Small intestine (tissue), 7 donors: Measurements from ENCODE around the gene LINGO3. TPM values are rescaled to one million over a fixed set of nuclear protein-coding genes. Genes with fewer than 3 reads are reported as not detected.

Experiments
- DNase-seq, 2 donors: peaks; one replicate each; pipeline versions ENCODE4 v3.0.0 to v3.0.0-alpha.2; 2013
- FAIRE-seq: peaks from 2 replicates; lab custom pipeline; 2012; peaks lifted over from hg19 to GRCh38; lab: Jason Lieb, UNC
- H3K27ac ChIP-seq, 3 donors: one replicate each; pipeline ENCODE4 v1.5.1; 2013; ENCODE audit warnings: low read length in 2 of 3, mild to moderate bottlenecking in 2 of 3, control low read depth in 1 of 3, inconsistent platforms in 1 of 3, low read depth in 1 of 3, moderate library complexity in 1 of 3
- H3K27me3 ChIP-seq, 3 donors: one replicate each; pipeline ENCODE4 v1.6.1; 2013; ENCODE audit warnings: low read length in 3 of 3, inconsistent platforms in 1 of 3; ENCODE audit not compliant: control insufficient read depth in 3 of 3, insufficient read depth in 3 of 3
- H3K36me3 ChIP-seq, 3 donors: one replicate each; pipeline ENCODE4 v1.6.1; 2013; ENCODE audit warnings: low read length in 3 of 3, inconsistent platforms in 1 of 3, low read depth in 1 of 3, mild to moderate bottlenecking in 1 of 3, moderate library complexity in 1 of 3; ENCODE audit not compliant: control insufficient read depth in 3 of 3, insufficient read depth in 2 of 3
- H3K4me1 ChIP-seq, 3 donors: one replicate each; pipeline ENCODE4 v1.6.1; 2013; ENCODE audit warnings: low read length in 2 of 3, inconsistent platforms in 1 of 3, low read depth in 1 of 3, mild to moderate bottlenecking in 1 of 3, moderate library complexity in 1 of 3; ENCODE audit not compliant: control insufficient read depth in 3 of 3, insufficient read depth in 2 of 3
- H3K4me3 ChIP-seq, 3 donors: one replicate each; pipeline ENCODE4 v1.5.1; 2013; ENCODE audit warnings: low read length in 3 of 3, control low read depth in 1 of 3, inconsistent platforms in 1 of 3, low read depth in 1 of 3, mild to moderate bottlenecking in 1 of 3, moderate library complexity in 1 of 3
- H3K9me3 ChIP-seq, 2 donors: one replicate each; pipeline ENCODE4 v1.6.1; 2013; ENCODE audit warnings: low read depth in 1 of 2, low read length in 1 of 2; ENCODE audit not compliant: control insufficient read depth in 2 of 2, insufficient read depth in 1 of 2
- WGBS, 3 donors: extraction: QIAGEN DNeasy Blood & Tissue Kit; methylation state at CpG; one replicate each; pipeline ENCODE4 v1.1.7; 2013; 5-methylcytosine and 5-hydroxymethylcytosine counted together
- polyA plus RNA-seq, 4 donors: library from polyadenylated mRNA; stranded (reverse) in 3 of 4; unstranded in 1 of 4; fragments of 200-250 nt in 3 of 4; fragments of 120-200 nt in 1 of 4; gene quantifications; one replicate each; pipeline versions ENCODE4 v1.2.1 to v1.2.3, GENCODE V29; 2013
- donor health status: healthy with polysubstance abuse.
- donor health status: control.
- donor health status: control.
- donor health status: Bipolar disorder and iron deficiency.
- donor health status: healthy.

LINGO3 gene
- polyA plus RNA-seq, 4 donors = 0.13 to 0.56 TPM; not detected in 2

DNA sequence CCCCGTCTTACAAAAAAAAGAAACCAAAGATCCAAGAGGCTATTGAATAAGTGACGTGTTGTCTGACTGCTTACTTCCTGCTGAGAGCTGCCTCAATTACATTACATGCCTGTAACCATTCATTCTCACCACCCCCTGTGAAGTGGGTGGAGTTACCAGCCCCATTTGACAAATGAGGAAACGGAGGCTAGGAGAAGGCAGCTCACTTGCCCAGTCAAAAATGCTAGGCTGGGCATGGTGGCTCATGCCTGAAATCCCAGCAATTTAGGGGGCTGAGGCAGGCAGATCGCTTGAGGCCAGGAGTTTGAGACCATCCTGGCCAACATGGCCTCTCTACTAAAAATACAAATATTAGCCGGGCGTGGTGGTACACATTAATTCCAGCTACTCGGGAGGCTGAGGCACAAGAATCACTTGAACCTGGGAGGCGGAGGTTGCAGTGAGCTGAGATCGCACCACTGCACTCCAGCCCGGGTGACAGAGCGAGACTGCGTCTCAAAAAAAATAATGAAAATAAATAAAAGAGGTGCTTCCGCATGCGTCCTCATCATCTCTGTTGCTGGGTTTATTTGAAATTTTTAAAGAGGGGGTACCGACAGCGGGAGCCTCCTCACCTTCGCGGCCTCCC, 19.9 kb upstream of the LINGO3 start:
- H3K27me3 ChIP-seq = no peaks in the 10 kb centered on the region
- H3K27ac ChIP-seq = peak overlapping the region; percentile 45 to 97 (median 92)
- WGBS, 3 donors = 0 to 1% (median 1%) methylated on average over 18 of the region's 18 CpGs
- FAIRE-seq (no peak), DNase-seq (peak; percentile 79 to 87)
- peaks cover 2 to 44% (median 5%) of the 10 kb centered on the region in 3 donors for H3K4me1 ChIP-seq
- H3K36me3 ChIP-seq = peaks cover 3 to 62% (median 8%) of the 10 kb centered on the region in 3 donors
- no peaks in the 10 kb centered on the region for H3K9me3 ChIP-seq
- peak overlapping the region; percentile 86 to 94 (median 92) for H3K4me3 ChIP-seq

- FAIRE-seq (no peak), DNase-seq (no peak)
- peak overlapping the region in 1 of 3 donors; percentile 97 for H3K27ac ChIP-seq
- 86 to 89% (median 86%) methylated on average over 16 of the region's 16 CpGs for WGBS, 3 donors
- H3K4me3 ChIP-seq = peak overlapping the region in 1 of 3 donors; percentile 86
- H3K27me3 ChIP-seq = no peaks in the 10 kb centered on the region
- peaks cover 3 to 63% (median 11%) of the 10 kb centered on the region in 3 donors for H3K36me3 ChIP-seq
- peaks cover 2 to 35% (median 5%) of the 10 kb centered on the region in 3 donors for H3K4me1 ChIP-seq
- no peaks in the 10 kb centered on the region for H3K9me3 ChIP-seq
Observed at GRCh38 chr19:2326699-2327360, 18.9 kb upstream of the LINGO3 start.

GRCh38 chr19:2325281-2326046, 17.5 kb upstream of the LINGO3 start:
- peaks cover 0 to 24% (median 5%) of the 10 kb centered on the region in 3 donors for H3K4me1 ChIP-seq
- 71 to 80% (median 74%) methylated on average over 29 of the region's 29 CpGs for WGBS, 3 donors
- no peak overlapping the region for H3K27ac ChIP-seq
- FAIRE-seq (no peak), DNase-seq (no peak)
- no peaks in the 10 kb centered on the region for H3K27me3 ChIP-seq
- no peaks in the 10 kb centered on the region for H3K9me3 ChIP-seq
- H3K36me3 ChIP-seq = peaks cover 3 to 67% (median 13%) of the 10 kb centered on the region in 3 donors
- H3K4me3 ChIP-seq = no peak overlapping the region

- WGBS, 3 donors = 85 to 89% (median 88%) methylated on average over 29 to 34 of the region's 34 CpGs
- Histone ChIP-seq H3K9me3 (no peaks in the 10 kb centered on the region), H3K4me3 (no peak overlapping the region), H3K27me3 (no peaks in the 10 kb centered on the region), H3K27ac (no peak overlapping the region), H3K36me3 (peaks cover 3 to 73% (median 13%) of the 10 kb centered on the region in 3 donors), H3K4me1 (peaks cover 0 to 13% (median 2%) of the 10 kb centered on the region in 3 donors)
- FAIRE-seq = no peak
- DNase-seq = no peak
Observed at GRCh38 chr19:2324220-2324948, 16.4 kb upstream of the LINGO3 start.

DNA sequence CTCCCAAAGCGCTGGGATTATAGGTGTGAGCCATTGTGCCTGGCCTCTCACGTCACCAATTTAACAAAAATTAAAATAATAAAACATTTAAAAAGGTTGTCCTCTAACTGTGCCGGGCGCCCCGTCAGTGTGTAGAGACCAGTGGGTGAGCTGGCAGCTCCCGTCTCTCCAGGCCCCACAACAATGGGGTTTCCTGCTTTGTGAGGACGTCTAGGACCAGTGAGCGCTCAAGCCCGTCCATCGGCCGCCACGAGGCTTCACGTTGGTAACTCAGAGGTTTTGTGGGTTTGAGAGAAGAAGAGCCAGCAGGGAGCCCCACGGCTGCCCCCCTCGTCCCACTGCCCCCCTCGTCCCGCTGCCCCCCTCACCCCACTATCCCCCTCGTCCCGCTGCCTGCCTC, 15.8 kb upstream of the LINGO3 start:
- FAIRE-seq = no peak
- WGBS, 3 donors = 87 to 95% (median 92%) methylated on average over 19 of the region's 19 CpGs
- Histone ChIP-seq H3K9me3 (no peaks in the 10 kb centered on the region), H3K36me3 (peaks cover 3 to 72% (median 13%) of the 10 kb centered on the region in 3 donors), H3K27ac (no peak overlapping the region), H3K27me3 (no peaks in the 10 kb centered on the region), H3K4me3 (no peak overlapping the region), H3K4me1 (peaks cover 0 to 10% (median 0%) of the 10 kb centered on the region in 3 donors)
- DNase-seq = no peak

DNA sequence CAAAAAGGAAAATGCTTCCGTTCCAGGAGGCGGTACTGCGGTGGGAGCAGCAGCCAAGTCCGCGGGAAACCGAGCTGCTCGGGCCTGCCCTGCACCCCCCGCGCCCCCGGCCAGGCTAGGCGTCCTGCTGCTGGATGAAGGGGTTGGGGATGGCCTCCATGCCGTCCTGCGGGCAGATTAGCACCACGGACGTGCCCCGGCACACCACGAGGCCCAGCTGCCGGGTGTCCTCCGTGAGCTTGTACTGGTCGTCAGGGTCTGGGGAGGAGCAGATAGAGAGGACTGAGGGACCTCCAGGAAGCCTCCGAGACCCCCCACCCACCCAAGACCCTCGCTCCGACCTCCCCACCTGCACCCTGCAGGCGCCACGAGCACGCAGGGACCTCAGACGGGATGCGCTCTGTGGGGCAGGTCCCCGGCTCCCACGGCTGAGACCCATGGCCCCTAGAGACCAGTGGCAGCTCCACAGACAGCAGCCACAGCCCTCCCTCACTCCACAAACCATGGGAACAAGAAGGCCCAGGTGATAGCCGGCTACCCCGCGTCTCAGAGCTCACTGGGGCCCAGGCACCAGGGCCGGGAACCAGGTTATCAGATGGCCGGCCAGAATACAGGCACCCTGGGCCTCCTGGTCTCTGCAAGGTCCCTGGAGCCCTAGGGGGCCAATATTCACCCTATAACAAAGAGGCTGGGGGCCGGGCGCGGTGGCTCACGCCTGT, 13.8 kb upstream of the LINGO3 start:
- no peaks in the 10 kb centered on the region for H3K27me3 ChIP-seq
- H3K4me1 ChIP-seq = peaks cover 0 to 1% (median 0%) of the 10 kb centered on the region in 3 donors
- H3K9me3 ChIP-seq = no peaks in the 10 kb centered on the region
- WGBS, 3 donors = 89 to 91% (median 90%) methylated on average over 36 to 39 of the region's 39 CpGs
- H3K27ac ChIP-seq = no peak overlapping the region
- no peak for DNase-seq
- no peak overlapping the region for H3K4me3 ChIP-seq
- no peak for FAIRE-seq
- H3K36me3 ChIP-seq = peaks cover 3 to 66% (median 13%) of the 10 kb centered on the region in 3 donors

DNA sequence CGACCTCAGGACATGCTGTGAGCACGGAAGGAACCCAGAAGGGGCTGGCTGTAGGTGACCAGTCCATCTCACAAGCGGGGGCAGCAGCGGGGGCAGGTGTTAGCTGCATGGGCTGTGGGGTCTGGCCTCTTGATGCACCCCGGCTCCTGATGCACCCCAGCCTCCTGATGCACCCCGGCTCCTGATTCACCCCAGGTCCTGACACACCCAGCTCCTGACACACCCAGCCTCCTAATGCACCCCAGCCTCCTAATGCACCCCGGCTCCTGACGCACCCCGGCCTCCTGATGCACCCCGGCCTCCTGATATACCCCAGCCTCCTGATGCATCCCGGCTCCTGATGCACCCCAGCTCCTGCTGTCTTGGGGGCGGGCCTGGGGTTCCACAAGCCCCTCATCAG, 13.0 kb upstream of the LINGO3 start:
- WGBS, 3 donors = 73 to 85% (median 76%) methylated on average over 11 to 12 of the region's 12 CpGs

More for the DNA sequence above, 13.0 kb upstream of the LINGO3 start:
- H3K36me3 ChIP-seq = peaks cover 2 to 59% (median 13%) of the 10 kb centered on the region in 3 donors
- no peaks in the 10 kb centered on the region for H3K4me1 ChIP-seq
- no peak for DNase-seq
- no peak for FAIRE-seq
- no peaks in the 10 kb centered on the region for H3K9me3 ChIP-seq
- H3K4me3 ChIP-seq = no peak overlapping the region
- H3K27ac ChIP-seq = no peak overlapping the region
- H3K27me3 ChIP-seq = no peaks in the 10 kb centered on the region
